Measurements from ENCODE around the gene CELF2.
A peak's percentile ranks its signal among the peaks of the same experiment; 100 is the strongest.

CELF2 gene

DNA sequence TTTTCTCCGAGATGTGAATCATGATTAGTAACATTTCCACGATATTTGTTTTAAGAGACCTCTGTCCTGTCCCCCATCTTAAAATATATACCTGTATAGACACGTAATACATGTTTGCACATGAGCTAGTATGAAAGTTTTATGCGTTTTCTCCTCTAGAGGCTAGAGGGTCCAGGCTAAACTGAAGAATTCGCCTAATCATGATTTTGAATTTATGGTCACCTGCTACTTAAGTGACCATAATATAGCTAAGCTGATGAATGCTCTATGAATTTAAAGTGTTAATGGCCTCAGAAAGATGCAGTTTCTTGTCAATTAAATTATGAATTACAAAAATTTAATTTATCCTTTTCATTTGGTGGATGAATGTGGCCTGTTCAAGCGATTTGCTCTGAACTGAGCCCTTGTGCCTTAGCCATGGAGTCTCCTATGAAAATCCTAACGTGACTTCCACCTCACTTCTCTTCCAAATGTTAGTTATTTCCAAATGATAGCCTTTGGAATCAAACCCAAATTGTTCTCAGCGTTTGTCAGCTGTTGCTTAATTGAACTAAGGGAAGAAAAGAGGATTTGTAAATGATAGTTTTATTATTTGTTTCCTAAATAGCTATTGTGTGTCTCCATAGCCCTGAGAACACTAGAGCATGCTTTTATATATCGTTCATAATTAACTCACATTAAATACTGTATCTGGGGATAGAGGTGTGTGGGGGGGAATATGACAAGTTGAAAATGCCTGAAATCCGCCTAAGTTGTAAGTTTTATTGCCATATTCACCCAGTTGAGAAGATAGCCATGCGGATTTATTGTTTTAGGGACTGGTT lies 2.3 kb downstream of the CELF2 start:
- no peaks in the 10 kb centered on the region for H3K79me2 ChIP-seq (ENCODE audit: control insufficient read depth, insufficient read depth, low read length)
- no peak overlapping the region for H3K4me3 ChIP-seq (ENCODE audit: low read length)
- peaks cover 4% of the 10 kb centered on the region for H3K4me1 ChIP-seq (ENCODE audit: control insufficient read depth, low read depth, low read length)
- H4K5ac ChIP-seq (ENCODE audit: low read length): no peak overlapping the region
- WGBS (ENCODE audit: extremely low coverage, insufficient coverage, low lambda C conversion rate): no CpG with 5 or more reads among the region's 11 CpGs
- H4K8ac ChIP-seq (ENCODE audit: low read depth, low read length): no peak overlapping the region
- H3K27ac ChIP-seq (ENCODE audit: low read depth, low read length): no peak overlapping the region
- no peak overlapping the region for H2AK5ac ChIP-seq (ENCODE audit: low read length)
- no peak overlapping the region for H2BK120ac ChIP-seq (ENCODE audit: low read depth, low read length)
- H3K79me1 ChIP-seq (ENCODE audit: low read length): no peaks in the 10 kb centered on the region
- peaks cover 2% of the 10 kb centered on the region for H3K27me3 ChIP-seq (ENCODE audit: insufficient read depth, low read length, poor library complexity)
- no peak for DNase-seq
- H3K18ac ChIP-seq (ENCODE audit: low read length): no peak overlapping the region
- H3K36me3 ChIP-seq (ENCODE audit: control insufficient read depth, insufficient read depth, low read length): no peaks in the 10 kb centered on the region
- H2BK5ac ChIP-seq (ENCODE audit: low read length): no peak overlapping the region
- no peak overlapping the region for H3K4ac ChIP-seq (ENCODE audit: low read depth, low read length)
- no peak overlapping the region for H2BK15ac ChIP-seq (replicated peaks; ENCODE audit: low read depth)
- H3K56ac ChIP-seq (ENCODE audit: low read length): no peak overlapping the region
- no peak overlapping the region for H3K23ac ChIP-seq (ENCODE audit: low read length)
- no peak overlapping the region for H3K9ac ChIP-seq (ENCODE audit: low read length)
- no peak overlapping the region for H3K4me2 ChIP-seq (ENCODE audit: low read length)

- Histone ChIP-seq H3K23ac (ENCODE audit: low read length) (no peak overlapping the region), H3K9ac (ENCODE audit: low read length) (no peak overlapping the region), H3K27me3 (ENCODE audit: insufficient read depth, low read length, poor library complexity) (peaks cover 2% of the 10 kb centered on the region), H3K18ac (ENCODE audit: low read length) (no peak overlapping the region), H4K8ac (ENCODE audit: low read depth, low read length) (no peak overlapping the region), H3K4me2 (ENCODE audit: low read length) (no peak overlapping the region), H3K4ac (ENCODE audit: low read depth, low read length) (no peak overlapping the region), H3K36me3 (ENCODE audit: control insufficient read depth, insufficient read depth, low read length) (no peaks in the 10 kb centered on the region), H3K79me1 (ENCODE audit: low read length) (no peaks in the 10 kb centered on the region), H3K79me2 (ENCODE audit: control insufficient read depth, insufficient read depth, low read length) (no peaks in the 10 kb centered on the region), H2BK120ac (ENCODE audit: low read depth, low read length) (no peak overlapping the region), H3K27ac (ENCODE audit: low read depth, low read length) (no peak overlapping the region), H2BK5ac (ENCODE audit: low read length) (no peak overlapping the region), H2AK5ac (ENCODE audit: low read length) (no peak overlapping the region), H3K4me3 (ENCODE audit: low read length) (no peak overlapping the region), H3K4me1 (ENCODE audit: control insufficient read depth, low read depth, low read length) (peaks cover 4% of the 10 kb centered on the region), H3K56ac (ENCODE audit: low read length) (no peak overlapping the region), H4K5ac (ENCODE audit: low read length) (no peak overlapping the region), H2BK15ac (replicated peaks; ENCODE audit: low read depth) (no peak overlapping the region)
- no CpG with 5 or more reads among the region's 6 CpGs for WGBS (ENCODE audit: extremely low coverage, insufficient coverage, low lambda C conversion rate)
- DNase-seq: no peak
Measured at GRCh38 chr10:11020548-11020942, 2.9 kb downstream of the CELF2 start.

DNA sequence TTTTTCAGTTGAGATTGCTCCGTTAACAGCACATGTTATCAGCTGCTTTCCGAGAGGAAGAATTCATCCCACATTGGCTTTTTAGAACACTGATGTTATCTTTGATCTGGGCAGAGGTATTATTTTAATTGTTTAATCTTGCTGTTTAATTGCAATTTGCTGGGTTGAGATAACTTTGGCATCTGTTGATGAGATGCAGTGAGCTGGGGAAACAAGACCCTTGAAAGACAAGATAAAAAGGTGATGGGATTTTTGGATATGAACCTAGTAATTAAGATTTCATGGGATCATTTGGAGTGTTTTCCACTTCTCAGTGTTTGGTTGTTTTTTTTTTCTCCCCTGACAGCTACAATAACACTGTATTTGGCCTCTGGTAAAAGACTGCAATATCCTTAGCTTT lies 4.5 kb downstream of the CELF2 start:
- no CpG with 5 or more reads among the region's 2 CpGs for WGBS (ENCODE audit: extremely low coverage, insufficient coverage, low lambda C conversion rate)
- Histone ChIP-seq H4K8ac (ENCODE audit: low read depth, low read length) (no peak overlapping the region), H4K5ac (ENCODE audit: low read length) (no peak overlapping the region), H2BK120ac (ENCODE audit: low read depth, low read length) (no peak overlapping the region), H3K18ac (ENCODE audit: low read length) (no peak overlapping the region), H3K79me1 (ENCODE audit: low read length) (no peaks in the 10 kb centered on the region), H2AK5ac (ENCODE audit: low read length) (no peak overlapping the region), H3K36me3 (ENCODE audit: control insufficient read depth, insufficient read depth, low read length) (no peaks in the 10 kb centered on the region), H3K4me3 (ENCODE audit: low read length) (no peak overlapping the region), H3K4me1 (ENCODE audit: control insufficient read depth, low read depth, low read length) (peaks cover 4% of the 10 kb centered on the region), H3K4me2 (ENCODE audit: low read length) (no peak overlapping the region), H3K27ac (ENCODE audit: low read depth, low read length) (no peak overlapping the region), H3K4ac (ENCODE audit: low read depth, low read length) (no peak overlapping the region), H3K23ac (ENCODE audit: low read length) (no peak overlapping the region), H3K27me3 (ENCODE audit: insufficient read depth, low read length, poor library complexity) (peaks cover 2% of the 10 kb centered on the region), H3K56ac (ENCODE audit: low read length) (no peak overlapping the region), H2BK5ac (ENCODE audit: low read length) (no peak overlapping the region), H3K79me2 (ENCODE audit: control insufficient read depth, insufficient read depth, low read length) (no peaks in the 10 kb centered on the region), H3K9ac (ENCODE audit: low read length) (no peak overlapping the region), H2BK15ac (replicated peaks; ENCODE audit: low read depth) (no peak overlapping the region)
- DNase-seq: peak; percentile 70

GRCh38 chr10:11023009-11023953 lies 5.6 kb downstream of the CELF2 start:
- H3K36me3 ChIP-seq (ENCODE audit: control insufficient read depth, insufficient read depth, low read length): no peaks in the 10 kb centered on the region
- H4K5ac ChIP-seq (ENCODE audit: low read length): no peak overlapping the region
- H3K27ac ChIP-seq (ENCODE audit: low read depth, low read length): no peak overlapping the region
- no peak overlapping the region for H3K4me2 ChIP-seq (ENCODE audit: low read length)
- no peak overlapping the region for H2BK15ac ChIP-seq (replicated peaks; ENCODE audit: low read depth)
- peak; percentile 50 for DNase-seq
- peaks cover 4% of the 10 kb centered on the region for H3K4me1 ChIP-seq (ENCODE audit: control insufficient read depth, low read depth, low read length)
- H3K4me3 ChIP-seq (ENCODE audit: low read length): no peak overlapping the region
- no peak overlapping the region for H2BK120ac ChIP-seq (ENCODE audit: low read depth, low read length)
- WGBS (ENCODE audit: extremely low coverage, insufficient coverage, low lambda C conversion rate): no CpG with 5 or more reads among the region's 10 CpGs
- H3K79me1 ChIP-seq (ENCODE audit: low read length): no peaks in the 10 kb centered on the region
- H3K9ac ChIP-seq (ENCODE audit: low read length): no peak overlapping the region
- peak overlapping the region; percentile 39 for H3K18ac ChIP-seq (ENCODE audit: low read length)
- H3K27me3 ChIP-seq (ENCODE audit: insufficient read depth, low read length, poor library complexity): peaks cover 2% of the 10 kb centered on the region
- no peak overlapping the region for H3K56ac ChIP-seq (ENCODE audit: low read length)
- no peak overlapping the region for H4K8ac ChIP-seq (ENCODE audit: low read depth, low read length)
- H3K23ac ChIP-seq (ENCODE audit: low read length): no peak overlapping the region
- no peak overlapping the region for H3K4ac ChIP-seq (ENCODE audit: low read depth, low read length)
- no peak overlapping the region for H2AK5ac ChIP-seq (ENCODE audit: low read length)
- H2BK5ac ChIP-seq (ENCODE audit: low read length): no peak overlapping the region
- H3K79me2 ChIP-seq (ENCODE audit: control insufficient read depth, insufficient read depth, low read length): no peaks in the 10 kb centered on the region

GRCh38 chr10:11024596-11024995 lies 6.9 kb downstream of the CELF2 start:
- no CpG with 5 or more reads among the region's 1 CpG for WGBS (ENCODE audit: extremely low coverage, insufficient coverage, low lambda C conversion rate)

More at GRCh38 chr10:11024596-11024995, 6.9 kb downstream of the CELF2 start:
- Histone ChIP-seq H2BK120ac (ENCODE audit: low read depth, low read length) (no peak overlapping the region), H4K8ac (ENCODE audit: low read depth, low read length) (no peak overlapping the region), H2AK5ac (ENCODE audit: low read length) (no peak overlapping the region), H3K79me2 (ENCODE audit: control insufficient read depth, insufficient read depth, low read length) (no peaks in the 10 kb centered on the region), H3K18ac (ENCODE audit: low read length) (no peak overlapping the region), H3K23ac (ENCODE audit: low read length) (no peak overlapping the region), H3K27me3 (ENCODE audit: insufficient read depth, low read length, poor library complexity) (no peaks in the 10 kb centered on the region), H3K27ac (ENCODE audit: low read depth, low read length) (no peak overlapping the region), H3K4ac (ENCODE audit: low read depth, low read length) (no peak overlapping the region), H2BK5ac (ENCODE audit: low read length) (no peak overlapping the region), H3K4me3 (ENCODE audit: low read length) (no peak overlapping the region), H3K36me3 (ENCODE audit: control insufficient read depth, insufficient read depth, low read length) (no peaks in the 10 kb centered on the region), H3K79me1 (ENCODE audit: low read length) (peaks cover 1% of the 10 kb centered on the region), H3K4me2 (ENCODE audit: low read length) (no peak overlapping the region), H3K9ac (ENCODE audit: low read length) (no peak overlapping the region), H3K4me1 (ENCODE audit: control insufficient read depth, low read depth, low read length) (peaks cover 4% of the 10 kb centered on the region), H2BK15ac (replicated peaks; ENCODE audit: low read depth) (no peak overlapping the region), H3K56ac (ENCODE audit: low read length) (no peak overlapping the region), H4K5ac (ENCODE audit: low read length) (no peak overlapping the region)
- no peak for DNase-seq
